KMS-11 (cell line): Measurements from ENCODE around the gene COL25A1.

Source experiments
- H2AFZ ChIP-seq: fragments of 200-600 bp; sonication (generic); 2 replicates; pipeline ENCODE4 v1.6.1; 2016; ENCODE audit warnings: antibody characterized with exemption, mixed run types, low read depth
- H3K27ac ChIP-seq: fragments of 200-600 bp; sonication (generic); 2 replicates; pipeline ENCODE4 v1.6.1; 2016; ENCODE audit warnings: mild to moderate bottlenecking, mixed run types
- H3K27me3 ChIP-seq: fragments of 200-600 bp; sonication (generic); 2 replicates; pipeline ENCODE4 v1.6.1; 2017; ENCODE audit warnings: mild to moderate bottlenecking, low read depth, mixed run types, moderate library complexity; ENCODE audit not compliant: insufficient read depth
- H3K36me3 ChIP-seq: fragments of 200-600 bp; sonication (generic); 2 replicates; pipeline ENCODE4 v1.6.1; 2017; ENCODE audit warnings: mild to moderate bottlenecking, mixed run types; ENCODE audit not compliant: insufficient read depth
- H3K4me1 ChIP-seq: fragments of 200-600 bp; sonication (generic); 2 replicates; pipeline ENCODE4 v1.6.1; 2016; ENCODE audit warnings: mild to moderate bottlenecking, low read depth, mixed run types; ENCODE audit not compliant: poor library complexity, severe bottlenecking
- H3K4me2 ChIP-seq: fragments of 200-600 bp; sonication (generic); 2 replicates; pipeline ENCODE4 v1.7.0; 2016; ENCODE audit warnings: mild to moderate bottlenecking, mixed run types
- H3K4me3 ChIP-seq: fragments of 200-600 bp; sonication (generic); IDR thresholded peaks from 2 replicates; pipeline ENCODE4 v1.6.1; 2017; ENCODE audit warnings: low read depth, low read length, mixed read lengths; ENCODE audit not compliant: insufficient read depth
- H3K79me2 ChIP-seq: fragments of 200-600 bp; sonication (generic); 2 replicates; pipeline ENCODE4 v1.6.1; 2016; ENCODE audit warnings: low read depth, mixed run types; ENCODE audit not compliant: insufficient read depth
- H3K9ac ChIP-seq: fragments of 200-600 bp; sonication (generic); 2 replicates; pipeline ENCODE4 v1.6.1; 2016; ENCODE audit warnings: mild to moderate bottlenecking, mixed run types
- H4K20me1 ChIP-seq: fragments of 200-600 bp; sonication (generic); 2 replicates; pipeline ENCODE4 v1.6.1; 2016; ENCODE audit warnings: mild to moderate bottlenecking, mixed run types; ENCODE audit not compliant: insufficient read depth
- TF ChIP-seq, protein P1 (sequence below): fragments of 200-600 bp; sonication (generic); conservative IDR thresholded peaks from 2 replicates; pipeline ENCODE4 v1.6.1; 2017; ENCODE audit warnings: low read depth, mild to moderate bottlenecking, antibody characterized with exemption, low read length, moderate library complexity, mixed read lengths

COL25A1 gene

DNA sequence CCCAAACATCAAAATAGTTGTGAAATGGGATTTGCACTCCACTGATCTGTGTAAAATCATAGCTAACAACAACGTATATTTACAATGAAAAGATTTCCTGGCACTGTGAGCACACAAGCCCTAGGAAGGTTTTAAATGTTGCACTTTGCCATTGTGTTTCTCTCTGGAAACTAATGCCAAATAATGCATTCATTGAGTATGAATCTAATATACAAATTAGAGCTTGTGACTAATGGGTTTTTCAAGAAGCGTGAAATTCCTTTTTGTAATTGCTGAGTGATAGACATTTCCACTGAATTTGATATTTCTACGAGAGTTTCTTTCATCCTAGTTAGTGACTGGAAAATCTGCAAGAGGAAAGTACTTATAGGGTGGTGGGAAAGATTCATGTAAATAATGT lies 135.9 kb downstream of the COL25A1 start:
- Histone ChIP-seq H3K4me1 (no peaks in the 10 kb centered on the region), H3K79me2 (no peaks in the 10 kb centered on the region), H3K27me3 (no peaks in the 10 kb centered on the region), H3K9ac (no peak overlapping the region), H4K20me1 (no peaks in the 10 kb centered on the region), H3K36me3 (no peaks in the 10 kb centered on the region), H3K4me3 (no peak overlapping the region), H3K4me2 (no peak overlapping the region), H3K27ac (no peak overlapping the region), H2AFZ (no peak overlapping the region)
- TF ChIP-seq, protein P1, sequence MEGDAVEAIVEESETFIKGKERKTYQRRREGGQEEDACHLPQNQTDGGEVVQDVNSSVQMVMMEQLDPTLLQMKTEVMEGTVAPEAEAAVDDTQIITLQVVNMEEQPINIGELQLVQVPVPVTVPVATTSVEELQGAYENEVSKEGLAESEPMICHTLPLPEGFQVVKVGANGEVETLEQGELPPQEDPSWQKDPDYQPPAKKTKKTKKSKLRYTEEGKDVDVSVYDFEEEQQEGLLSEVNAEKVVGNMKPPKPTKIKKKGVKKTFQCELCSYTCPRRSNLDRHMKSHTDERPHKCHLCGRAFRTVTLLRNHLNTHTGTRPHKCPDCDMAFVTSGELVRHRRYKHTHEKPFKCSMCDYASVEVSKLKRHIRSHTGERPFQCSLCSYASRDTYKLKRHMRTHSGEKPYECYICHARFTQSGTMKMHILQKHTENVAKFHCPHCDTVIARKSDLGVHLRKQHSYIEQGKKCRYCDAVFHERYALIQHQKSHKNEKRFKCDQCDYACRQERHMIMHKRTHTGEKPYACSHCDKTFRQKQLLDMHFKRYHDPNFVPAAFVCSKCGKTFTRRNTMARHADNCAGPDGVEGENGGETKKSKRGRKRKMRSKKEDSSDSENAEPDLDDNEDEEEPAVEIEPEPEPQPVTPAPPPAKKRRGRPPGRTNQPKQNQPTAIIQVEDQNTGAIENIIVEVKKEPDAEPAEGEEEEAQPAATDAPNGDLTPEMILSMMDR, result no peak

DNA sequence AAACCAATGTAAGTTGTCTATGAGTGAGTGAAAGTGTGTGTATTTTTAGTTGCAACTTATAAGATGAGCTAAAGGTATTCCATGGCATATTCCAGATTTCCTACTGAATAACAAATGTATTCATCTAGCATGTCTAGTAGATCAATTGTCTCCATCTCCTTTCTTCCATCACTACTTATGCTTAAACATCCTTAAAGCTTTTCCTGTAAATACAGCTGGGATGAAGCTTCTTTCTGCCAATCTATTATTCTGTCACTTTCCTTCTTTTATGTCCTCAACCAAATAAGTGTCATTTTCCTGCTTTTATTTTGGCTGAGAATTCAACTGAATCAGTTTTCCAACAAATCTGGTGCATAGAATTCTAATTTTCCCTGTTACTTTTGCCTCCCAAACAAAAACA lies 136.3 kb downstream of the COL25A1 start:
- no peak overlapping the region for H3K9ac ChIP-seq

DNA sequence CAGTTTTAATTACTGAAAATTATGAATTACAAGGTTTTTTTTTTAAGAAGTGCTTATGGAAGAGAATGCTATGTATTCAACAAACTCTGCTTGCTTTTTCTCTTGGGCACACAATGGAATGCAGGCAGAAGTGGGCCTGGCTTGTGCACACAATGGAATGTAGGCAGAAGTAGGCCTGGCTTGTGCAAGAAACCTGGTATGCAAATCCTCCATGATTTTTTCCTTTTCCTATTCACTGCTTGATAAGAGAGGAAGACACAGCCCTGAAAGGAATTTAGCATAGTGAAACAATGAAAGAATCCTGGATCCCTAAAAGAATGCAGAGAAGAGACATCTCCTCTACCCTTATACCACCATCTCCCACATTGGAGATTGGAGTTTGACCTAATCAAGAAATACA lies 138.4 kb downstream of the COL25A1 start:
- Histone ChIP-seq H3K9ac (no peak overlapping the region), H2AFZ (no peak overlapping the region), H3K36me3 (no peaks in the 10 kb centered on the region), H3K4me2 (no peak overlapping the region), H3K27me3 (no peaks in the 10 kb centered on the region), H3K27ac (no peak overlapping the region), H3K4me3 (no peak overlapping the region), H3K4me1 (no peaks in the 10 kb centered on the region), H4K20me1 (no peaks in the 10 kb centered on the region), H3K79me2 (no peaks in the 10 kb centered on the region)
- TF ChIP-seq, protein P1, result no peak

More for the DNA sequence above, 136.3 kb downstream of the COL25A1 start:
- no peaks in the 10 kb centered on the region for H3K79me2 ChIP-seq
- H3K27ac ChIP-seq, result no peak overlapping the region
- H3K4me2 ChIP-seq, result no peak overlapping the region
- TF ChIP-seq, protein P1, result no peak
- no peak overlapping the region for H2AFZ ChIP-seq
- H3K4me1 ChIP-seq, result no peaks in the 10 kb centered on the region
- no peaks in the 10 kb centered on the region for H3K27me3 ChIP-seq
- no peaks in the 10 kb centered on the region for H3K36me3 ChIP-seq
- H4K20me1 ChIP-seq, result no peaks in the 10 kb centered on the region
- no peak overlapping the region for H3K4me3 ChIP-seq

DNA sequence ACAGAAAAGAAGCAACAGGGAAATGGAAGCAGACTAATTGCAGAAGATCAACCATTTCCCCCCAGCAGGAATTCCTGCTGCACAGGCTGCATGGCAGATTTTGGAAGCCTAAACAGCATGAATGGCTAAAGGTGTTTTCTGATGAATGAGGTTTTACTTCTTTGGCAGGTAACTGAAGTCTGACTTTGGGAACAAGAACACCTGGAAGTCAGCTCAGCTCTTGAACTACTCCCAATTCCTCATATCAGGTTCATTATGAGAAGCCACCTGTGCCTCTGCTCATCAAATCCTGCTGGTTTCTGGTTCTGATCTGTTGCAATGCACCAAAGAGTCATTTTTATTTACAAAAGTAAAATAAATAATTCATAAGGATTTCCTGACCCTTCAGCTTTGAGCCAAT lies 139.0 kb downstream of the COL25A1 start:
- Histone ChIP-seq H3K36me3 (no peaks in the 10 kb centered on the region), H3K27ac (no peak overlapping the region), H3K79me2 (no peaks in the 10 kb centered on the region), H3K4me1 (no peaks in the 10 kb centered on the region), H3K9ac (no peak overlapping the region), H4K20me1 (no peaks in the 10 kb centered on the region), H3K4me3 (no peak overlapping the region), H3K4me2 (no peak overlapping the region), H2AFZ (no peak overlapping the region), H3K27me3 (no peaks in the 10 kb centered on the region)
- TF ChIP-seq, protein P1, result no peak

DNA sequence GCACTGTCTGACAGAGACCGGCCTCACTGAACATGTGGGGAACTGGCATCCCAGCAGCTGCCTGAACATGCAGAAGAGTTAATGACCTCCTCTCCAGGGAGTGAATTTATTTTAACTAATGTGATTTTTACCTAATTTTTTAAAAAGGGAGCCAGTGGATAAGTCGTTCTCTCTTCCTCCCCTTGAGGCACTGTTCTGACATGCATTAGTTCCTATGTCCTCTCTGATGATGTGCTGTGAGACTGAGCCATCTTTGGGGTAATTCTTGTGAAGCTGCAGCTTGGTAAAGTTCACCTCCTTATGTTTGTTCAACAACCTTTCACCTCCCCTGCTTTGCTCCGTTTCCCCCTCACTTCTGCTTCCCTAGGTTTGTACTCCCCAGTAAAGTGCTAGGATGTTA lies 139.7 kb downstream of the COL25A1 start:
- TF ChIP-seq, protein P1, result no peak
- H2AFZ ChIP-seq, result no peak overlapping the region
- H3K79me2 ChIP-seq, result no peaks in the 10 kb centered on the region

More for the DNA sequence above, 139.7 kb downstream of the COL25A1 start:
- Histone ChIP-seq H3K27me3 (no peaks in the 10 kb centered on the region), H3K4me3 (no peak overlapping the region), H3K4me1 (no peaks in the 10 kb centered on the region), H3K9ac (no peak overlapping the region), H4K20me1 (no peaks in the 10 kb centered on the region), H3K36me3 (no peaks in the 10 kb centered on the region), H3K4me2 (no peak overlapping the region), H3K27ac (no peak overlapping the region)
